H1 (cell line): Measurements from ENCODE around the gene GALNTL6. TPM values are rescaled to one million over a fixed set of nuclear protein-coding genes. Genes with fewer than 3 reads are reported as not detected.

Experiments
- CTCF ChIA-PET: fragments of 300-600 bp; sonication (Branson Sonifier 250); formaldehyde crosslinking; loops from one replicate; lab custom pipeline; 2021; ENCODE audit not compliant: partially characterized antibody; lab: Charles Lee
- POLR2A ChIA-PET: fragments of 300-600 bp; sonication (Branson Sonifier 250); formaldehyde crosslinking; loops from one replicate; lab custom pipeline; 2021; ENCODE audit warnings: inconsistent platforms; ENCODE audit not compliant: partially characterized antibody; lab: Charles Lee
- DNase-seq, 2 experiments: peaks; one replicate each; pipeline versions ENCODE4 v3.0.0 to v3.0.0-alpha.2; 2010 to 2022; ENCODE audit warnings: low spot score in 2 of 2, low read depth in 1 of 2, mixed read lengths in 1 of 2
- FAIRE-seq: peaks from 2 replicates; lab custom pipeline; 2011; peaks lifted over from hg19 to GRCh38; lab: Jason Lieb, UNC
- H2AFZ ChIP-seq: 2 replicates; pipeline ENCODE4 v1.8.1; 2012; ENCODE audit warnings: low read length, inconsistent platforms
- H2AK5ac ChIP-seq: 2 replicates; pipeline ENCODE4 v1.6.1; 2013; ENCODE audit warnings: low read depth, low read length
- H2BK120ac ChIP-seq: replicated peaks from 2 replicates; pipeline ENCODE3; 2013; ENCODE audit warnings: low read depth, low read length, inconsistent platforms
- H2BK12ac ChIP-seq: 2 replicates; pipeline ENCODE4 v1.6.1; 2013; ENCODE audit warnings: low read depth, low read length
- H2BK15ac ChIP-seq: 2 replicates; pipeline ENCODE4 v1.6.1; 2013; ENCODE audit warnings: low read length
- H2BK20ac ChIP-seq: 2 replicates; pipeline ENCODE4 v1.6.1; 2013; ENCODE audit warnings: low read length
- H2BK5ac ChIP-seq: 2 replicates; pipeline ENCODE4 v1.6.1; 2013; ENCODE audit warnings: low read depth, low read length
- H3K14ac ChIP-seq: 2 replicates; pipeline ENCODE4 v1.6.1; 2013; ENCODE audit warnings: inconsistent platforms; ENCODE audit not compliant: insufficient read length
- H3K18ac ChIP-seq: 2 replicates; pipeline ENCODE4 v1.6.1; 2013; ENCODE audit warnings: low read length; ENCODE audit errors: extremely low read depth
- H3K23ac ChIP-seq: 2 replicates; pipeline ENCODE4 v1.6.1; 2013; ENCODE audit warnings: inconsistent platforms; ENCODE audit not compliant: insufficient read length
- H3K23me2 ChIP-seq: 2 replicates; pipeline ENCODE4 v1.6.1; 2013; ENCODE audit warnings: low read depth, low read length
- H3K27ac ChIP-seq: 2 replicates; pipeline ENCODE4 v1.6.1; 2011; ENCODE audit warnings: low read depth, low read length, inconsistent platforms
- H3K27me3 ChIP-seq, 4 experiments: replicated peaks in 1 of 4; 1 replicate in 1 of 4; 2 replicates in 3 of 4; pipeline versions ENCODE4 v1.6.1 to v1.8.1; 2011 to 2013; ENCODE audit warnings: low read length in 3 of 4, mild to moderate bottlenecking in 3 of 4, inconsistent platforms in 2 of 4, mixed read lengths in 2 of 4, moderate library complexity in 1 of 4; ENCODE audit not compliant: control insufficient read depth in 3 of 4, insufficient read depth in 3 of 4; ENCODE audit errors: extremely low read depth in 1 of 4
- H3K36me3 ChIP-seq, 4 experiments: 2 replicates each; pipeline versions ENCODE4 v1.6.1 to v1.8.1; 2011 to 2013; ENCODE audit warnings: mild to moderate bottlenecking in 4 of 4, low read length in 3 of 4, moderate library complexity in 2 of 4, control low read depth in 1 of 4, inconsistent platforms in 1 of 4; ENCODE audit not compliant: insufficient read depth in 4 of 4, control insufficient read depth in 2 of 4
- H3K4ac ChIP-seq: replicated peaks from 2 replicates; pipeline ENCODE3; 2013; ENCODE audit warnings: low read length, low read depth, mixed read lengths, inconsistent platforms; ENCODE audit not compliant: insufficient read length
- H3K4me1 ChIP-seq, 4 experiments: replicated peaks in 1 of 4; 1 replicate in 1 of 4; 2 replicates in 3 of 4; pipeline versions ENCODE4 v1.6.1 to v1.8.1; 2011 to 2013; ENCODE audit warnings: low read length in 3 of 4, inconsistent platforms in 2 of 4, mixed read lengths in 1 of 4; ENCODE audit not compliant: insufficient read depth in 4 of 4, control insufficient read depth in 3 of 4
- H3K4me2 ChIP-seq, 2 experiments: 2 replicates each; pipeline versions ENCODE4 v1.6.1 to v1.8.1; 2011 to 2013; ENCODE audit warnings: low read depth in 2 of 2, low read length in 2 of 2, control low read depth in 1 of 2, inconsistent platforms in 1 of 2, mild to moderate bottlenecking in 1 of 2; ENCODE audit not compliant: insufficient read depth in 1 of 2
- H3K4me3 ChIP-seq, 4 experiments: fragments of 200-600, 300-600 bp in 1 of 4; sonication (generic), shearing (Covaris generic), sonication (Bioruptor Twin) in 1 of 4; 2 replicates each; pipeline versions ENCODE4 v1.5.1 to v1.8.1; 2011 to 2016; ENCODE audit warnings: low read length in 4 of 4, low read depth in 3 of 4, control low read depth in 2 of 4, inconsistent platforms in 2 of 4, mild to moderate bottlenecking in 2 of 4, mixed read lengths in 1 of 4, moderate library complexity in 1 of 4; ENCODE audit not compliant: insufficient read depth in 2 of 4; ENCODE audit errors: extremely low read depth in 1 of 4
- H3K56ac ChIP-seq: replicated peaks from 2 replicates; pipeline ENCODE3; 2013; ENCODE audit warnings: low read depth, mild to moderate bottlenecking, mixed read lengths, low read length, inconsistent platforms; ENCODE audit not compliant: insufficient read length
- H3K79me1 ChIP-seq: 2 replicates; pipeline ENCODE4 v1.6.1; 2013; ENCODE audit warnings: low read depth, low read length, control low read depth
- H3K79me2 ChIP-seq, 2 experiments: 2 replicates each; pipeline versions ENCODE4 v1.6.1 to v1.8.1; 2012 to 2013; ENCODE audit warnings: low read length in 2 of 2, mild to moderate bottlenecking in 2 of 2, inconsistent platforms in 1 of 2; ENCODE audit not compliant: insufficient read depth in 2 of 2, control insufficient read depth in 1 of 2
- H3K9ac ChIP-seq, 4 experiments: replicated peaks in 1 of 4; 1 replicate in 1 of 4; 2 replicates in 3 of 4; pipeline versions ENCODE4 v1.6.1 to v1.8.1; 2011 to 2013; ENCODE audit warnings: low read depth in 3 of 4, low read length in 3 of 4, control low read depth in 2 of 4, mild to moderate bottlenecking in 2 of 4, moderate library complexity in 2 of 4, inconsistent platforms in 1 of 4; ENCODE audit errors: extremely low read depth in 1 of 4
- H3K9me3 ChIP-seq, 2 experiments: 2 replicates each; pipeline versions ENCODE4 v1.6.1 to v1.8.1; 2012 to 2013; ENCODE audit warnings: mild to moderate bottlenecking in 2 of 2, moderate library complexity in 2 of 2, control low read depth in 1 of 2, inconsistent platforms in 1 of 2, low read depth in 1 of 2, low read length in 1 of 2, mixed read lengths in 1 of 2; ENCODE audit not compliant: insufficient read depth in 2 of 2
- H4K20me1 ChIP-seq, 2 experiments: replicated peaks in 1 of 2; 2 replicates each; pipeline versions ENCODE3 to v1.8.1; 2011 to 2013; ENCODE audit warnings: inconsistent platforms in 2 of 2, low read length in 2 of 2, mild to moderate bottlenecking in 1 of 2; ENCODE audit not compliant: insufficient read depth in 2 of 2, control insufficient read depth in 1 of 2
- H4K5ac ChIP-seq: 2 replicates; pipeline ENCODE4 v1.6.1; 2013; ENCODE audit warnings: low read length, low read depth, mixed read lengths, inconsistent platforms; ENCODE audit not compliant: insufficient read length
- H4K8ac ChIP-seq: 2 replicates; pipeline ENCODE4 v1.8.0; 2013; ENCODE audit warnings: mild to moderate bottlenecking, moderate library complexity, low read length, inconsistent platforms; ENCODE audit not compliant: insufficient read depth; ENCODE audit errors: extremely low read depth
- H4K91ac ChIP-seq: replicated peaks from 2 replicates; pipeline ENCODE3; 2013; ENCODE audit warnings: low read length, mixed read lengths, inconsistent platforms; ENCODE audit not compliant: insufficient read length
- ASH2L ChIP-seq: fragments of 200-600, 300-600 bp; sonication (generic); IDR thresholded peaks from one replicate; pipeline ENCODE4 v1.7.1; 2017; ENCODE audit warnings: low read length
- CBX5 ChIP-seq: fragments of 300-800, 300-1000 bp; sonication (generic); IDR thresholded peaks from 2 replicates; pipeline ENCODE4 v1.7.1; 2016; ENCODE audit warnings: antibody characterized with exemption, low read length, low read depth
- FOSL1 ChIP-seq: IDR thresholded peaks from 2 replicates; pipeline ENCODE4 v1.6.1; 2011; ENCODE audit warnings: mild to moderate bottlenecking, low read depth, low read length, moderate library complexity; ENCODE audit not compliant: insufficient read depth
- HDAC6 ChIP-seq: IDR thresholded peaks from one replicate; pipeline ENCODE4 v1.7.1; 2012; ENCODE audit warnings: low read depth, mild to moderate bottlenecking, inconsistent platforms, low read length, moderate library complexity
- NANOG ChIP-seq: IDR thresholded peaks from 2 replicates; pipeline ENCODE4 v1.6.1; 2011; ENCODE audit warnings: low read length, low read depth, mild to moderate bottlenecking, inconsistent platforms; ENCODE audit not compliant: insufficient read depth, poor library complexity, severe bottlenecking
- RBBP5 ChIP-seq: IDR thresholded peaks from 2 replicates; pipeline ENCODE4 v1.7.1; 2012; ENCODE audit warnings: low read depth, mild to moderate bottlenecking, inconsistent platforms, low read length, moderate library complexity, borderline replicate concordance
- RNF2 ChIP-seq: fragments of 200-900, 300-1000 bp; sonication (generic); IDR thresholded peaks from 2 replicates; pipeline ENCODE4 v1.7.1; 2016; ENCODE audit warnings: borderline replicate concordance, low read depth, mild to moderate bottlenecking, antibody characterized with exemption, low read length; ENCODE audit not compliant: poor library complexity, severe bottlenecking; ENCODE audit errors: missing control alignments
- RXRA ChIP-seq: IDR thresholded peaks from 2 replicates; pipeline ENCODE4 v1.6.1; 2011; ENCODE audit warnings: low read depth, mild to moderate bottlenecking, low read length, moderate library complexity; ENCODE audit not compliant: insufficient read depth
- SP2 ChIP-seq: IDR thresholded peaks from 2 replicates; pipeline ENCODE4 v1.6.1; 2012; ENCODE audit warnings: mild to moderate bottlenecking, low read length, inconsistent platforms
- YY1 ChIP-seq: IDR thresholded peaks from 2 replicates; pipeline ENCODE4 v1.6.1; 2011; ENCODE audit warnings: low read depth, mild to moderate bottlenecking, low read length
- ZNF274 ChIP-seq: IDR thresholded peaks from 2 replicates; pipeline ENCODE4 v1.7.0; 2012; ENCODE audit warnings: low read length, borderline replicate concordance; ENCODE audit errors: extremely low read depth
- polyA plus RNA-seq, 7 experiments: library from polyadenylated mRNA; depleted of rRNA in 3 of 7; stranded (reverse) in 5 of 7; unstranded in 2 of 7; fragments of >200 nt in 5 of 7; fragments of 200-250 nt in 2 of 7; gene quantifications; 1 replicate in 5 of 7; 2 replicates in 1 of 7; 4 replicates in 1 of 7; pipeline versions ENCODE4 v1.2.1 to v1.2.3, GENCODE V29; 2011 to 2013; ENCODE audit warnings: missing spikeins in 2 of 7, mixed read lengths in 2 of 7
- total RNA-seq: library from RNA; stranded (reverse); fragmentation: NEBNext Ultra II Directional; extraction: Animal tissue kit (Norgen Biotek cat#: 25700); gene quantifications from 2 replicates; pipeline ENCODE4 v1.2.1, GENCODE V29; 2021
- TF ChIP-seq, protein P1 (sequence below): IDR thresholded peaks from 2 replicates; pipeline ENCODE4 v1.6.1; 2011; ENCODE audit warnings: low read depth, mild to moderate bottlenecking, low read length; ENCODE audit not compliant: insufficient read depth

GALNTL6 gene
- total and polyA plus RNA-seq, 2 of the 8 experiments (the other 6 are each of a cell fraction or from before 2014, with no cell fraction given) = 0.03 to 0.32 TPM

DNA sequence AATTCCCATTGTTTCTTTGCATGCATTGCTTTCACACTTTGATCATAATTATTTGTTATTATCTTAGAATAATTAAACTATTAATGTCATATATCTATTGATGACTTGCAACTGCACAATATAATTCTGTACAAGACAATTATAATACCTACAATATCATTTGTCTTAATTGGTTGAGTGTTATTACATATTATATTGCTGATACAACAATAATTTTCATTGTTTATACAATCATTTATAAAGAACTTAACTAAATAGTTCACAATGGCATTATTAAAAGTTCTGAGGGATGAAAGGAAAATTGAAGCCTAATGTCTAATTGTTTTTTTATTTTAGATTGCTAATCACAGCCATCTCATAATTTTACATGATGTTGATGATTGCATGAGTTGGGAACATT lies 227.6 kb downstream of the GALNTL6 start:
- no peak overlapping the region for H3K23ac ChIP-seq
- CTCF ChIA-PET = no interaction called here
- no peak overlapping the region for H3K27ac ChIP-seq
- H4K20me1 ChIP-seq = no peaks in the 10 kb centered on the region
- no peak overlapping the region for H4K5ac ChIP-seq
- no peak overlapping the region for H3K56ac ChIP-seq
- no peak overlapping the region for H2BK120ac ChIP-seq
- no peak overlapping the region for H3K4ac ChIP-seq
- no peak overlapping the region for H2BK12ac ChIP-seq
- POLR2A ChIA-PET = no interaction called here
- H3K79me2 ChIP-seq = no peaks in the 10 kb centered on the region
- no peaks in the 10 kb centered on the region for H3K4me1 ChIP-seq
- TF ChIP-seq RBBP5 = no peak
- no peak for TF ChIP-seq CBX5
- no peak for TF ChIP-seq HDAC6
- no peak for TF ChIP-seq RXRA
- TF ChIP-seq YY1 = no peak
- no peak for TF ChIP-seq ZNF274
- TF ChIP-seq NANOG = no peak
- TF ChIP-seq SP2 = no peak
- TF ChIP-seq, protein P1, sequence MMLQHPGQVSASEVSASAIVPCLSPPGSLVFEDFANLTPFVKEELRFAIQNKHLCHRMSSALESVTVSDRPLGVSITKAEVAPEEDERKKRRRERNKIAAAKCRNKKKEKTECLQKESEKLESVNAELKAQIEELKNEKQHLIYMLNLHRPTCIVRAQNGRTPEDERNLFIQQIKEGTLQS = no peak
- TF ChIP-seq ASH2L = no peak
- TF ChIP-seq FOSL1 = no peak
- no peak for TF ChIP-seq RNF2
- TF ChIP-seq, all 59 proteins: peak for 0
- Histone ChIP-seq H2BK5ac (no peak overlapping the region), H3K23me2 (no peaks in the 10 kb centered on the region), H3K9ac (no peak overlapping the region), H3K4me2 (no peak overlapping the region), H3K14ac (no peak overlapping the region), H2BK20ac (no peak overlapping the region), H3K4me3 (no peak overlapping the region), H4K91ac (no peak overlapping the region), H2AK5ac (no peak overlapping the region), H2BK15ac (no peak overlapping the region), H3K27me3 (no peaks in the 10 kb centered on the region), H3K9me3 (no peaks in the 10 kb centered on the region), H3K36me3 (no peaks in the 10 kb centered on the region), H3K79me1 (no peaks in the 10 kb centered on the region), H4K8ac (no peak overlapping the region), H2AFZ (no peak overlapping the region), H3K18ac (no peak overlapping the region)
- FAIRE-seq = no peak
- no peak for DNase-seq
